ENCODE data around the gene MUSTN1. TPM values are rescaled to one million over a fixed set of nuclear protein-coding genes. Genes with fewer than 3 reads are reported as not detected.

Gene MUSTN1
- total RNA-seq, 1 donor, result 1.4 TPM

DNA sequence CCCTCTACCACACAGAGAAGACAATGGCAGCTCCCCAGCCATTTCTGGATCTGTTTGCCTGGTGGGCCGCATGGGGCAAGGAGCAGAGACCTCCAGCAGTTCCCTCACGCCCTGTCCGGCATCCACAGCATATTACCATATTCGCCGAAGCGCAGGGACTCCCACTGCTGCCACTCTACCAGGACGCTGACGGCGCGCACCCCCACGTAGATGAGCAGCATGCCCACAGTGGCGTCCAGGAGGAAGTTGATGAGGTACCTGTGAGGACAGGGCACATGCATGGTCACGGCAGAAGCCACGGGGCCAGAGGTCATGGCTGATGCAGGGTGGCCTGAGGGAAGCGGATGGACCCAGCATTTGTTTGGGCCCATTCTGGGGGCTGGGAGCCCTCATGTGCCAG is 14.8 kb upstream of the MUSTN1 start:
- Histone ChIP-seq H3K27me3 (ENCODE audit: insufficient read depth, low read length) (no peaks in the 10 kb centered on the region), H2AFZ (ENCODE audit: low read length) (no peak overlapping the region), H3K4me2 (ENCODE audit: insufficient read depth, low read length) (no peak overlapping the region), H3K4me1 (ENCODE audit: insufficient read depth, low read length) (peaks cover 8% of the 10 kb centered on the region), H3K9me3 (ENCODE audit: low read depth, low read length) (no peaks in the 10 kb centered on the region), H3K36me3 (ENCODE audit: insufficient read depth, low read length) (peaks cover 11% of the 10 kb centered on the region), H3K79me2 (ENCODE audit: insufficient read depth, low read length) (no peaks in the 10 kb centered on the region), H3K4me3 (ENCODE audit: insufficient read depth, low read length) (no peak overlapping the region), H3K27ac (ENCODE audit: low read depth, low read length) (no peak overlapping the region), H4K20me1 (ENCODE audit: insufficient read depth, low read length) (peaks cover 6% of the 10 kb centered on the region)
- TF ChIP-seq, protein P1, sequence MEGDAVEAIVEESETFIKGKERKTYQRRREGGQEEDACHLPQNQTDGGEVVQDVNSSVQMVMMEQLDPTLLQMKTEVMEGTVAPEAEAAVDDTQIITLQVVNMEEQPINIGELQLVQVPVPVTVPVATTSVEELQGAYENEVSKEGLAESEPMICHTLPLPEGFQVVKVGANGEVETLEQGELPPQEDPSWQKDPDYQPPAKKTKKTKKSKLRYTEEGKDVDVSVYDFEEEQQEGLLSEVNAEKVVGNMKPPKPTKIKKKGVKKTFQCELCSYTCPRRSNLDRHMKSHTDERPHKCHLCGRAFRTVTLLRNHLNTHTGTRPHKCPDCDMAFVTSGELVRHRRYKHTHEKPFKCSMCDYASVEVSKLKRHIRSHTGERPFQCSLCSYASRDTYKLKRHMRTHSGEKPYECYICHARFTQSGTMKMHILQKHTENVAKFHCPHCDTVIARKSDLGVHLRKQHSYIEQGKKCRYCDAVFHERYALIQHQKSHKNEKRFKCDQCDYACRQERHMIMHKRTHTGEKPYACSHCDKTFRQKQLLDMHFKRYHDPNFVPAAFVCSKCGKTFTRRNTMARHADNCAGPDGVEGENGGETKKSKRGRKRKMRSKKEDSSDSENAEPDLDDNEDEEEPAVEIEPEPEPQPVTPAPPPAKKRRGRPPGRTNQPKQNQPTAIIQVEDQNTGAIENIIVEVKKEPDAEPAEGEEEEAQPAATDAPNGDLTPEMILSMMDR (IDR thresholded peaks at IDR 0.05; ENCODE audit: extremely low read depth, low read depth, low read length), result no peak
- DNase-seq (ENCODE audit: insufficient read length, low spot score, missing footprints), result no peak

DNA sequence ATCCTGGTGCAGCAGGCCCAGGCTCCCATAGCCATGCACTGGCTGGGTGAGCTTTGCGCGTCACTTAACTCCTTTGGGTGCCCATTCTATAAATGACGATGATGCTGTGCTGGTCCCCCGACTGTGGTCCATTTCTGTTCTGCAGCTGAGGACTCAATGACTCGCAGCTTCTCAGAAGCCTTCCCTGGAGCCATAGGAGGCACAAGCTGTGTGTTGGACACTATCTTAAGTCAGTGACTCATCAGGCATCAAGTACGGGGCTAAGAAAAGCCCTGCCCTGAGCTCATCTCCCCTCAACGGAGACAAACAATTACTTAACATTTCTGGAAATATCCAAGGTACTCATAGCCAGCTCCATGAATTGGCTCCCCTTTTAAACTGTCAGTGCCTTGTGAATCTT is 13.8 kb upstream of the MUSTN1 start:
- H3K27ac ChIP-seq (ENCODE audit: low read depth, low read length), result no peak overlapping the region
- H3K27me3 ChIP-seq (ENCODE audit: insufficient read depth, low read length), result no peaks in the 10 kb centered on the region
- H4K20me1 ChIP-seq (ENCODE audit: insufficient read depth, low read length), result peaks cover 6% of the 10 kb centered on the region
- H3K4me2 ChIP-seq (ENCODE audit: insufficient read depth, low read length), result no peak overlapping the region
- H3K79me2 ChIP-seq (ENCODE audit: insufficient read depth, low read length), result no peaks in the 10 kb centered on the region
- no peak overlapping the region for H2AFZ ChIP-seq (ENCODE audit: low read length)
- no peak overlapping the region for H3K4me3 ChIP-seq (ENCODE audit: insufficient read depth, low read length)
- peaks cover 8% of the 10 kb centered on the region for H3K4me1 ChIP-seq (ENCODE audit: insufficient read depth, low read length)
- no peaks in the 10 kb centered on the region for H3K9me3 ChIP-seq (ENCODE audit: low read depth, low read length)
- H3K36me3 ChIP-seq (ENCODE audit: insufficient read depth, low read length), result peaks cover 11% of the 10 kb centered on the region
- peak; percentile 93 for DNase-seq (ENCODE audit: insufficient read length, low spot score, missing footprints)
- TF ChIP-seq, protein P1 (IDR thresholded peaks at IDR 0.05; ENCODE audit: extremely low read depth, low read depth, low read length), result no peak

DNA sequence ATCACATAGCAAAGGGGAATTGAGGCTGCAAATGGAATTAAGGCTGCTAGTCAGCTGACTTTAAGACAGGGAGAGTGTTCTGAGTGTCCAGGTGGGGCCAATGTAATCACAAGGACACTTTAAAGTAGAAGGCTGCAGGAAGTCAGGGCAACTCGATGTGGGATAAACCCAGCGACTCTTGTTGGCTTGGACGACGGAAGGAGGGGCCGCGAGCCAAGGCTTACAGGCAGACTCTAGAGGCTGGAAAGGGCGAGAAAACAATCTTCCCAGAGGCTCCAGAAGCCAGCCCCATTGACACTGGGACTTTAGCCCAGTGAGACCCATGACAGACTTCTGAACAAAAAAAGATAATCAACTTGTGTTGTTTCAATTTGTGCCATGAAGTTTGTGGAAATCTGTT is 12.9 kb upstream of the MUSTN1 start:
- Histone ChIP-seq H3K4me2 (ENCODE audit: insufficient read depth, low read length) (no peak overlapping the region), H3K27me3 (ENCODE audit: insufficient read depth, low read length) (no peaks in the 10 kb centered on the region), H3K36me3 (ENCODE audit: insufficient read depth, low read length) (peaks cover 11% of the 10 kb centered on the region), H4K20me1 (ENCODE audit: insufficient read depth, low read length) (peaks cover 6% of the 10 kb centered on the region), H3K4me3 (ENCODE audit: insufficient read depth, low read length) (no peak overlapping the region), H3K9me3 (ENCODE audit: low read depth, low read length) (no peaks in the 10 kb centered on the region), H3K4me1 (ENCODE audit: insufficient read depth, low read length) (peaks cover 8% of the 10 kb centered on the region), H3K79me2 (ENCODE audit: insufficient read depth, low read length) (no peaks in the 10 kb centered on the region), H2AFZ (ENCODE audit: low read length) (no peak overlapping the region), H3K27ac (ENCODE audit: low read depth, low read length) (no peak overlapping the region)
- no peak for DNase-seq (ENCODE audit: insufficient read length, low spot score, missing footprints)
- TF ChIP-seq, protein P1 (IDR thresholded peaks at IDR 0.05; ENCODE audit: extremely low read depth, low read depth, low read length), result no peak

DNA sequence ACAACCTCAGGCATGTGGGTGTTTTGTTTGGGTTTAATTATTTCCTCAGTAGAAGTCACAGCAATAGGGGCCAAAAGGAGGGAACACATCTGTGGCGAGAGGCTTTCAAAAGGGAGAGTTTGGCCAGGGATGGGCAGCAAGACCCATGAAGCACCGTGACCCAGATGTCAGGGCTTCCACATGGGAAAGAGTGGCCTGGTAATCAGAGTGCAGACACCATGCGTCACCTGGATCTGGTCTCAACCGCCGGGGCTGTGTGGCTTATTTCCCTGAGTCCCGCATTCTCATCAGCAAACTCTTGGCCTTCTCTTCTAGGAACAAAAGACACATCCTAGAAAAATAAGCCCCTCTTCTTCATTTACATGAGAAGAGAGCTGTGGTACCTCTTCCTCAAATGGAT is 12.4 kb upstream of the MUSTN1 start:
- no peak overlapping the region for H2AFZ ChIP-seq (ENCODE audit: low read length)
- H4K20me1 ChIP-seq (ENCODE audit: insufficient read depth, low read length), result peaks cover 6% of the 10 kb centered on the region
- no peak overlapping the region for H3K4me3 ChIP-seq (ENCODE audit: insufficient read depth, low read length)
- no peak for DNase-seq (ENCODE audit: insufficient read length, low spot score, missing footprints)
- H3K27ac ChIP-seq (ENCODE audit: low read depth, low read length), result no peak overlapping the region
- H3K27me3 ChIP-seq (ENCODE audit: insufficient read depth, low read length), result no peaks in the 10 kb centered on the region
- TF ChIP-seq, protein P1 (IDR thresholded peaks at IDR 0.05; ENCODE audit: extremely low read depth, low read depth, low read length), result no peak
- H3K79me2 ChIP-seq (ENCODE audit: insufficient read depth, low read length), result no peaks in the 10 kb centered on the region
- no peak overlapping the region for H3K4me2 ChIP-seq (ENCODE audit: insufficient read depth, low read length)
- peaks cover 11% of the 10 kb centered on the region for H3K36me3 ChIP-seq (ENCODE audit: insufficient read depth, low read length)
- H3K4me1 ChIP-seq (ENCODE audit: insufficient read depth, low read length), result peaks cover 8% of the 10 kb centered on the region
- H3K9me3 ChIP-seq (ENCODE audit: low read depth, low read length), result no peaks in the 10 kb centered on the region

Data from osteoblast (primary cell).